ENCODE results near the gene POFUT2. TPM values are rescaled to one million over a fixed set of nuclear protein-coding genes. Genes with fewer than 3 reads are reported as not detected.

Gene POFUT2
- total RNA-seq, 4 donors from 2014 or later = 17.5 to 48.9 (median 19.8) TPM

- ATAC-seq (ENCODE audit: low FRiP score) (no peak), DNase-seq (ENCODE audit: low spot score) (no peak)
- TF ChIP-seq, protein P1, sequence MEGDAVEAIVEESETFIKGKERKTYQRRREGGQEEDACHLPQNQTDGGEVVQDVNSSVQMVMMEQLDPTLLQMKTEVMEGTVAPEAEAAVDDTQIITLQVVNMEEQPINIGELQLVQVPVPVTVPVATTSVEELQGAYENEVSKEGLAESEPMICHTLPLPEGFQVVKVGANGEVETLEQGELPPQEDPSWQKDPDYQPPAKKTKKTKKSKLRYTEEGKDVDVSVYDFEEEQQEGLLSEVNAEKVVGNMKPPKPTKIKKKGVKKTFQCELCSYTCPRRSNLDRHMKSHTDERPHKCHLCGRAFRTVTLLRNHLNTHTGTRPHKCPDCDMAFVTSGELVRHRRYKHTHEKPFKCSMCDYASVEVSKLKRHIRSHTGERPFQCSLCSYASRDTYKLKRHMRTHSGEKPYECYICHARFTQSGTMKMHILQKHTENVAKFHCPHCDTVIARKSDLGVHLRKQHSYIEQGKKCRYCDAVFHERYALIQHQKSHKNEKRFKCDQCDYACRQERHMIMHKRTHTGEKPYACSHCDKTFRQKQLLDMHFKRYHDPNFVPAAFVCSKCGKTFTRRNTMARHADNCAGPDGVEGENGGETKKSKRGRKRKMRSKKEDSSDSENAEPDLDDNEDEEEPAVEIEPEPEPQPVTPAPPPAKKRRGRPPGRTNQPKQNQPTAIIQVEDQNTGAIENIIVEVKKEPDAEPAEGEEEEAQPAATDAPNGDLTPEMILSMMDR (IDR thresholded peaks at IDR 0.05) = no peak
These were observed 62.5 kb downstream of the POFUT2 start for GRCh38 chr21:45225041-45225740.

- no peak for DNase-seq (ENCODE audit: low spot score)
- TF ChIP-seq, protein P1 (IDR thresholded peaks at IDR 0.05) = no peak
- no peak for ATAC-seq (ENCODE audit: low FRiP score)
These were observed 63.3 kb downstream of the POFUT2 start for GRCh38 chr21:45224189-45224938.

DNA sequence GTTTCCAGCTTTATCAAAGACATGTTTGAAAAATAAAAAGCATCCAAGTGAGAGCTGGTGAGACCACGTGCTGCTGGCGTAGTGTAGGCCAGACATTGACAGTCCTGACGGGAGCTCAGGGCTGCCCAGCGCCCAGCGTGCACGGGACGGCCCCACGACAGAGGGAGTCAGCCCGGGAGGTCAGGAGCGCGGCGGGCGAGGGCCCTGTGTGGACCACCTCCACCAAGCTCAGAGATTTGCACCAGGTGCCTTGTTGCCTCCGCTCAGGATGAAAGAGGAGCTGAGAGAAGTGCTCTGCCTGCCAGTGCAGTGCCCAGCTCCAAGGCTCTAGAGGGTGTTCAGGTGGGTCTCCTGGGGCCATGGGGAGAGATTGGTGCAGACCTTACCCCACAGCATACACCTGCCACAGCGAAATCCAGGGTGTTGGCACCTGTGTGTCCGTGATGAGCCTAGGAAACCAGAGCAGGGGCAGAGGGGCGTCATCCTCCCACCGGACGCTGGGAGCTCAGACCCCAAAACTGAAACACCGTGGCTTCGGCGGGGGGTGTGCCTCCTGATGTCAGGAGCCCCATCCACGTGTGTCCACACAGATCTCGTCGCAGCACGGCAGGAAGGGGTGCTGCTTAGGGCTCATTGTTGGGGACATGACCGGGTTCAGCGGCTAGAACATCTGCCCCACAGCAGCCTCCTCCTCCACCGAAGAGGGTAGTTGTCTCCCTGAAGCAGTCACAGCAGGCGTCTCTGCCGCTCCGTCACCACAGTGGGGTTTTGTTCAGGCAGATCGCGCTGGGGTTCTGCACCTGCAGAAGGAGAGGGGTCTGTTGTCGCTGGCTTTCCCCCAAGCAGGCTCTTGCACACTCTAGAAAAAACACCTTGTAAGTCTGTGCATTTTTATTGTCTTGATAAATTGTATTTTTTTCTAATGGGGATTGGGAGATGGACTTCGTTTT, 64.2 kb downstream of the POFUT2 start:
- ATAC-seq (ENCODE audit: low FRiP score) = no peak
- TF ChIP-seq, protein P1 (IDR thresholded peaks at IDR 0.05) = no peak
- no peak for DNase-seq (ENCODE audit: low spot score)

DNA sequence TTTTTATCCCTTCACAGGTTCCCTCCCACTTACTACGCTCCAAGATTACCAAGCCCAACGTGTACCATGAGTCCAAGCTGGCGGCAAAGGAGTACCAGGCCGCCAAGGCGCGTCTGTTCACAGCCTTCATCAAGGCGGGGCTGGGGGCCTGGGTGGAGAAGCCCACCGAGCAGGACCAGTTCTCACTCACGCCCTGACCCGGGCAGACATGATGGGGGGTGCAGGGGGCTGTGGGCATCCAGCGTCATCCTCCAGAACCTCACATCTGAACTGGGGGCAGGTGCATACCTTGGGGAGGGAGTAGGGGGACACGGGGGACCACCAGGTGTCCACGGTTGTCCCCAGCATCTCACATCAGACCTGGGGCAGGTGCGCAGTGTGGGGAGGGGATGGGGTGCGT, 65.7 kb downstream of the POFUT2 start:
- DNase-seq (ENCODE audit: low spot score) (no peak), ATAC-seq (ENCODE audit: low FRiP score) (no peak)
- TF ChIP-seq, protein P1 (IDR thresholded peaks at IDR 0.05) = no peak

DNA sequence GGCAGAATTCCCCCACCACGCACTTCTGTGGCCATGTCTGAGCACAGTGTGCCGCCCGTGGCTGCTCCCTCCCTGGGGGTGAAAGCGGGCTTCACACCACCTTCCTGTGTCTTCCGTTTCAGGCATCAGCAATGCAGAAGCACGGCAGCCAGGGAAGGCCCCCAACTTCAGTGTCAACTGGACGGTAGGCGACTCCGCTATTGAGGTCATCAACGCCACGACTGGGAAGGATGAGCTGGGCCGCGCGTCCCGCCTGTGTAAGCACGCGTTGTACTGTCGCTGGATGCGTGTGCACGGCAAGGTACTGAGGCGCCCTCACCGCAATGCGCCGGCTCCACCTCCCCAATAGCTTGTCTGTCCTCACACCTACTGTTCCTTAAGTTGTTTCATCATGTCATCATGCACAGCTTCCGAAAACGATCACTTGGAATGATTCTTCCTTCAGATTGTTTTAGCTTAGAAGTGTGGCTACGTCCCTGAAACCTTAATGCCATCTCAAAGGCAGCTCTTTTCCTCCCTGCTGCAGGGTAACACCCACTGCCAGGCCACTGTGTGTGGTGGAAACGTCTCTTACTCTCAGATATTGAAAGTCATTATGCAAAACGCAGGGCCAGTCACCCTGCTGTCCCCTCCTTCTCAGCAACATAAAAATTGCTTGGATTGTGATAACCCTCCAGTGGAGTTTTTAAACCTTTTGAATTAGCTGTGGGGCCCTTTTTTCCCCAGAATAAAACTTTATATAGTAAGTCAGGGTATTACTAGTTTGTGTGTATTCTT, 66.8 kb downstream of the POFUT2 start:
- no peak for DNase-seq (ENCODE audit: low spot score)
- ATAC-seq (ENCODE audit: low FRiP score) = no peak
- TF ChIP-seq, protein P1 (IDR thresholded peaks at IDR 0.05) = no peak

DNA sequence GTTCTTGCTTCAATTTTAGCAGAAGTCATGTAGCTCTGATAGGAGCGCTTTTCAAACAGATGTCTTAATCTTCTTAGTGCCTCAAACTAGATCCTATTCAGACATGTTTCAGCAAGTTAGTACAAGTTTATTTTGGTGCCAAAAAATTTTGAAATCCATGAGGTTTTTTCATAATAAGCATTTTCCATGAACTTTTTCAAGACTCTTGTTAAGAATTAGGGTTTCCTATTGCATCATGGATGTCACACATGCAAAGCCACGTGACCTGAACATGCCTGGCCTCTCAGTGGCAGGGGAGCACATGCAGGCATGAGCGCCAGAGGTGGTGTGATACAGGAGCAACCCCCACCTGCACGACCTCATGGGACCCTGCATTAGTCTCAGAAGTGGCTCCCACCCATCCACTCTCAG, 67.6 kb downstream of the POFUT2 start:
- DNase-seq (ENCODE audit: low spot score) (no peak), ATAC-seq (ENCODE audit: low FRiP score) (no peak)
- TF ChIP-seq, protein P1 (IDR thresholded peaks at IDR 0.05) = no peak
